KMS-11 (cell line): Measurements from ENCODE around the gene LNX2.

Source experiments
- H2AFZ ChIP-seq: fragments of 200-600 bp; sonication (generic); 2 replicates; pipeline ENCODE4 v1.6.1; 2016; ENCODE audit warnings: antibody characterized with exemption, mixed run types, low read depth
- H3K27ac ChIP-seq: fragments of 200-600 bp; sonication (generic); 2 replicates; pipeline ENCODE4 v1.6.1; 2016; ENCODE audit warnings: mild to moderate bottlenecking, mixed run types
- H3K27me3 ChIP-seq: fragments of 200-600 bp; sonication (generic); 2 replicates; pipeline ENCODE4 v1.6.1; 2017; ENCODE audit warnings: mild to moderate bottlenecking, low read depth, mixed run types, moderate library complexity; ENCODE audit not compliant: insufficient read depth
- H3K36me3 ChIP-seq: fragments of 200-600 bp; sonication (generic); 2 replicates; pipeline ENCODE4 v1.6.1; 2017; ENCODE audit warnings: mild to moderate bottlenecking, mixed run types; ENCODE audit not compliant: insufficient read depth
- H3K4me1 ChIP-seq: fragments of 200-600 bp; sonication (generic); 2 replicates; pipeline ENCODE4 v1.6.1; 2016; ENCODE audit warnings: mild to moderate bottlenecking, low read depth, mixed run types; ENCODE audit not compliant: poor library complexity, severe bottlenecking
- H3K4me2 ChIP-seq: fragments of 200-600 bp; sonication (generic); 2 replicates; pipeline ENCODE4 v1.7.0; 2016; ENCODE audit warnings: mild to moderate bottlenecking, mixed run types
- H3K4me3 ChIP-seq: fragments of 200-600 bp; sonication (generic); IDR thresholded peaks from 2 replicates; pipeline ENCODE4 v1.6.1; 2017; ENCODE audit warnings: low read depth, low read length, mixed read lengths; ENCODE audit not compliant: insufficient read depth
- H3K79me2 ChIP-seq: fragments of 200-600 bp; sonication (generic); 2 replicates; pipeline ENCODE4 v1.6.1; 2016; ENCODE audit warnings: low read depth, mixed run types; ENCODE audit not compliant: insufficient read depth
- H3K9ac ChIP-seq: fragments of 200-600 bp; sonication (generic); 2 replicates; pipeline ENCODE4 v1.6.1; 2016; ENCODE audit warnings: mild to moderate bottlenecking, mixed run types
- H4K20me1 ChIP-seq: fragments of 200-600 bp; sonication (generic); 2 replicates; pipeline ENCODE4 v1.6.1; 2016; ENCODE audit warnings: mild to moderate bottlenecking, mixed run types; ENCODE audit not compliant: insufficient read depth
- CTCF ChIP-seq: fragments of 200-600 bp; sonication (generic); conservative IDR thresholded peaks from 2 replicates; pipeline ENCODE4 v1.6.1; 2017; ENCODE audit warnings: low read depth, mild to moderate bottlenecking, antibody characterized with exemption, low read length, moderate library complexity, mixed read lengths

The LNX2 gene

GRCh38 chr13:27516103-27516502 lies 104.2 kb downstream of the LNX2 start:
- H3K27me3 ChIP-seq = no peaks in the 10 kb centered on the region
- H2AFZ ChIP-seq = no peak overlapping the region
- H3K27ac ChIP-seq = no peak overlapping the region
- H3K4me1 ChIP-seq = no peaks in the 10 kb centered on the region
- no peaks in the 10 kb centered on the region for H3K79me2 ChIP-seq
- no peak for TF ChIP-seq CTCF
- H3K36me3 ChIP-seq = no peaks in the 10 kb centered on the region
- H4K20me1 ChIP-seq = no peaks in the 10 kb centered on the region
- no peak overlapping the region for H3K4me3 ChIP-seq
- no peak overlapping the region for H3K4me2 ChIP-seq
- H3K9ac ChIP-seq = no peak overlapping the region

- Histone ChIP-seq H4K20me1 (no peaks in the 10 kb centered on the region), H3K27me3 (no peaks in the 10 kb centered on the region), H3K27ac (no peak overlapping the region)
Observed at GRCh38 chr13:27510082-27510481, 110.2 kb downstream of the LNX2 start.

GRCh38 chr13:27508802-27509201 lies 111.5 kb downstream of the LNX2 start:
- H2AFZ ChIP-seq = no peak overlapping the region
- no peaks in the 10 kb centered on the region for H3K4me1 ChIP-seq
- H3K36me3 ChIP-seq = no peaks in the 10 kb centered on the region
- no peak overlapping the region for H3K4me2 ChIP-seq
- H4K20me1 ChIP-seq = no peaks in the 10 kb centered on the region
- H3K27ac ChIP-seq = no peak overlapping the region
- H3K79me2 ChIP-seq = no peaks in the 10 kb centered on the region
- TF ChIP-seq CTCF = no peak
- no peak overlapping the region for H3K9ac ChIP-seq
- H3K27me3 ChIP-seq = no peaks in the 10 kb centered on the region
- H3K4me3 ChIP-seq = no peak overlapping the region

More at GRCh38 chr13:27510082-27510481, 110.2 kb downstream of the LNX2 start:
- H3K4me3 ChIP-seq = no peak overlapping the region
- TF ChIP-seq CTCF = no peak
- no peak overlapping the region for H2AFZ ChIP-seq
- no peak overlapping the region for H3K4me2 ChIP-seq
- H3K79me2 ChIP-seq = no peaks in the 10 kb centered on the region
- no peaks in the 10 kb centered on the region for H3K4me1 ChIP-seq
- H3K9ac ChIP-seq = no peak overlapping the region
- H3K36me3 ChIP-seq = no peaks in the 10 kb centered on the region

- TF ChIP-seq CTCF = no peak
- Histone ChIP-seq H3K4me1 (no peaks in the 10 kb centered on the region), H3K79me2 (no peaks in the 10 kb centered on the region), H3K4me2 (no peak overlapping the region), H3K27ac (no peak overlapping the region), H3K27me3 (no peaks in the 10 kb centered on the region), H3K4me3 (no peak overlapping the region), H3K9ac (no peak overlapping the region), H2AFZ (no peak overlapping the region), H4K20me1 (no peaks in the 10 kb centered on the region), H3K36me3 (no peaks in the 10 kb centered on the region)
Observed at GRCh38 chr13:27505792-27506191, 114.5 kb downstream of the LNX2 start.

- H3K4me2 ChIP-seq = no peak overlapping the region
- no peak overlapping the region for H2AFZ ChIP-seq
- H3K79me2 ChIP-seq = no peaks in the 10 kb centered on the region
- H3K27ac ChIP-seq = no peak overlapping the region
- H3K4me3 ChIP-seq = no peak overlapping the region
- H3K4me1 ChIP-seq = no peaks in the 10 kb centered on the region
- no peaks in the 10 kb centered on the region for H4K20me1 ChIP-seq
- TF ChIP-seq CTCF = no peak
- no peak overlapping the region for H3K9ac ChIP-seq
- H3K36me3 ChIP-seq = no peaks in the 10 kb centered on the region
- no peaks in the 10 kb centered on the region for H3K27me3 ChIP-seq
Observed at GRCh38 chr13:27504868-27505194, 115.5 kb downstream of the LNX2 start.
